Measurements from ENCODE around the gene CKLF.

DNA sequence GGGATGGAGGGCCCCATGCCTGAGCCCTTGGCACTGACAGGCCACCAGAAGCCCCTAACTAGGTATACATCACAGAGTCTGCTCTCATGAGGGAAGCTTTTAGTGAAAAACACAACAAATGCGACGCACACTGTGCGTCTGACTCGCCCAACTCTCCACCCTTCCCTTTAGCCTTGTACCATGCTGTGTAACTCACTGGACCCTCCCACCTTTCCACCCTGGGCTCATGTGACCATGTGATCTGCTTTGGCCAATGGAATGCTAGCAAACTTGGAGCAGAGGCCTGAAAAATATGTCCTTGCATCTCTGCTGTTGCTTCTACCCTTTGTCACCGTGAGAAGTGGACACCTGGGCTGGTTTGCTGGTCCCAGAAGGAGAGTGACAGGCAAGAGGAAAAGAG is 24.1 kb upstream of the CKLF start:
- TF ChIP-seq, protein P1, sequence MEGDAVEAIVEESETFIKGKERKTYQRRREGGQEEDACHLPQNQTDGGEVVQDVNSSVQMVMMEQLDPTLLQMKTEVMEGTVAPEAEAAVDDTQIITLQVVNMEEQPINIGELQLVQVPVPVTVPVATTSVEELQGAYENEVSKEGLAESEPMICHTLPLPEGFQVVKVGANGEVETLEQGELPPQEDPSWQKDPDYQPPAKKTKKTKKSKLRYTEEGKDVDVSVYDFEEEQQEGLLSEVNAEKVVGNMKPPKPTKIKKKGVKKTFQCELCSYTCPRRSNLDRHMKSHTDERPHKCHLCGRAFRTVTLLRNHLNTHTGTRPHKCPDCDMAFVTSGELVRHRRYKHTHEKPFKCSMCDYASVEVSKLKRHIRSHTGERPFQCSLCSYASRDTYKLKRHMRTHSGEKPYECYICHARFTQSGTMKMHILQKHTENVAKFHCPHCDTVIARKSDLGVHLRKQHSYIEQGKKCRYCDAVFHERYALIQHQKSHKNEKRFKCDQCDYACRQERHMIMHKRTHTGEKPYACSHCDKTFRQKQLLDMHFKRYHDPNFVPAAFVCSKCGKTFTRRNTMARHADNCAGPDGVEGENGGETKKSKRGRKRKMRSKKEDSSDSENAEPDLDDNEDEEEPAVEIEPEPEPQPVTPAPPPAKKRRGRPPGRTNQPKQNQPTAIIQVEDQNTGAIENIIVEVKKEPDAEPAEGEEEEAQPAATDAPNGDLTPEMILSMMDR (IDR thresholded peaks at IDR 0.05), result no peak
- TF ChIP-seq POLR2A (IDR thresholded peaks at IDR 0.05) (no peak), POLR2AphosphoS5 (IDR thresholded peaks at IDR 0.05) (no peak)
